GM21825 (cell line): ENCODE results near the gene TMEM273.

Source experiments
- ATAC-seq: cut with Tn5 transposase; IDR thresholded peaks from one replicate; pipeline ENCODE4 v1.9.1; 2021; ENCODE audit warnings: mild to moderate bottlenecking, moderate library complexity; ENCODE audit not compliant: unreplicated experiment

The TMEM273 gene

GRCh38 chr10:49166484-49167400, 21.4 kb downstream of the TMEM273 start:
- ATAC-seq = no peak

- ATAC-seq = no peak
Observed at GRCh38 chr10:49165821-49166483, 22.2 kb downstream of the TMEM273 start.

- no peak for ATAC-seq
Observed at GRCh38 chr10:49165259-49165658, 22.9 kb downstream of the TMEM273 start.

- no peak for ATAC-seq
Observed at GRCh38 chr10:49164559-49165188, 23.5 kb downstream of the TMEM273 start.

- no peak for ATAC-seq
Observed at GRCh38 chr10:49163741-49164140, 24.4 kb downstream of the TMEM273 start.

GRCh38 chr10:49162761-49163310, 25.4 kb downstream of the TMEM273 start:
- no peak for ATAC-seq

- ATAC-seq = no peak
Observed at GRCh38 chr10:49162063-49162462, 26.1 kb downstream of the TMEM273 start.

GRCh38 chr10:49161411-49161997, 26.7 kb downstream of the TMEM273 start:
- no peak for ATAC-seq

- ATAC-seq = no peak
Observed at GRCh38 chr10:49160814-49161213, 27.4 kb downstream of the TMEM273 start.

- ATAC-seq = no peak
Observed at GRCh38 chr10:49160110-49160509, 28.1 kb downstream of the TMEM273 start.

GRCh38 chr10:49158915-49159314, 29.3 kb downstream of the TMEM273 start:
- ATAC-seq = no peak

- no peak for ATAC-seq
Observed at GRCh38 chr10:49158404-49158803, 29.8 kb downstream of the TMEM273 start.

- no peak for ATAC-seq
Observed at GRCh38 chr10:49157229-49157628, 31.0 kb downstream of the TMEM273 start.

GRCh38 chr10:49154641-49155040, 33.5 kb downstream of the TMEM273 start:
- no peak for ATAC-seq

GRCh38 chr10:49153971-49154370, 34.2 kb downstream of the TMEM273 start:
- ATAC-seq = no peak

- ATAC-seq = no peak
Observed at GRCh38 chr10:49153115-49153514, 35.1 kb downstream of the TMEM273 start.

- ATAC-seq = no peak
Observed at GRCh38 chr10:49152663-49153062, 35.5 kb downstream of the TMEM273 start.

GRCh38 chr10:49152037-49152436, 36.2 kb downstream of the TMEM273 start:
- no peak for ATAC-seq

- ATAC-seq = no peak
Observed at GRCh38 chr10:49151481-49151880, 36.7 kb downstream of the TMEM273 start.

- ATAC-seq = no peak
Observed at GRCh38 chr10:49151025-49151445, 37.2 kb downstream of the TMEM273 start.

GRCh38 chr10:49150426-49150825, 37.8 kb downstream of the TMEM273 start:
- ATAC-seq = no peak
